K562 (cell line): ENCODE measurements around the gene MEF2D. TPM values are rescaled to one million over a fixed set of nuclear protein-coding genes. Genes with fewer than 3 reads are reported as not detected.

Source experiments
- ATAC-seq: fragments of 200-7000 bp; cut with Tn5 transposase; 3 replicates; pipeline ENCODE4 v1.9.1; 2020; ENCODE audit warnings: moderate library complexity
- BruUV-seq: library from RNA; stranded (reverse); fragments of 400-500 nt; replicated peaks from 2 replicates; lab custom pipeline; 2021; lab: Mats Ljungman, UMichigan
- CTCF ChIA-PET: fragments of 300-600 bp; formaldehyde crosslinking; extraction: SDS; loops from one replicate; lab custom pipeline; 2021; ENCODE audit warnings: low intra/inter-chr PET ratio; lab: Yijun Ruan, JAX
- POLR2A ChIA-PET: fragments of 300-600, 350-650 bp; sonication (Branson Sonifier 250); formaldehyde crosslinking; extraction: SDS; loops from one replicate; lab custom pipeline; 2021; ENCODE audit warnings: antibody characterized with exemption, inconsistent platforms; lab: Yijun Ruan, JAX
- DNase-seq, 4 experiments: peaks; one replicate each; pipeline versions ENCODE4 v3.0.0 to v3.0.0-alpha.2; 2011 to 2018; ENCODE audit warnings: low spot score in 3 of 4, mixed read lengths in 3 of 4; ENCODE audit errors: extremely low read depth in 1 of 4
- FAIRE-seq: peaks from 2 replicates; lab custom pipeline; 2011; peaks lifted over from hg19 to GRCh38; lab: Jason Lieb, UNC
- H2AFZ ChIP-seq: 2 replicates; pipeline ENCODE4 v1.6.0; 2011; ENCODE audit warnings: low read depth, low read length, control low read depth, inconsistent platforms
- H3K27ac ChIP-seq: fragments of 200-600 bp; 3 replicates; pipeline ENCODE4 v1.8.0; 2011; ENCODE audit warnings: low read depth, mild to moderate bottlenecking, control low read depth, inconsistent platforms, low read length, moderate library complexity, mixed read lengths; ENCODE audit errors: extremely low read depth
- H3K27me3 ChIP-seq, 2 experiments: fragments of 300-600 bp in 1 of 2; 2 replicates in 1 of 2; 3 replicates in 1 of 2; pipeline versions ENCODE4 v1.6.0 to v1.8.0; 2011; ENCODE audit warnings: inconsistent platforms in 2 of 2, low read length in 2 of 2, mild to moderate bottlenecking in 1 of 2, mixed read lengths in 1 of 2, moderate library complexity in 1 of 2; ENCODE audit not compliant: control insufficient read depth in 2 of 2, insufficient read depth in 2 of 2
- H3K36me3 ChIP-seq: fragments of 300-600 bp; 3 replicates; pipeline ENCODE4 v1.8.0; 2011; ENCODE audit warnings: mild to moderate bottlenecking, low read length, inconsistent platforms; ENCODE audit not compliant: control insufficient read depth, insufficient read depth
- H3K4me1 ChIP-seq, 2 experiments: fragments of 200-600 bp in 1 of 2; replicated peaks in 1 of 2; 2 replicates in 1 of 2; 3 replicates in 1 of 2; pipeline versions ENCODE4 v1.5.1 to v1.8.0; 2011; ENCODE audit warnings: inconsistent platforms in 2 of 2, low read length in 2 of 2, mild to moderate bottlenecking in 1 of 2, mixed read lengths in 1 of 2, moderate library complexity in 1 of 2; ENCODE audit not compliant: control insufficient read depth in 2 of 2, insufficient read depth in 2 of 2
- H3K4me2 ChIP-seq: 2 replicates; pipeline ENCODE4 v1.6.1; 2011; ENCODE audit warnings: low read length, control low read depth, inconsistent platforms, mixed read lengths; ENCODE audit not compliant: insufficient read depth
- H3K4me3 ChIP-seq: fragments of 200-600 bp; sonication (generic), shearing (Covaris generic); 2 replicates; pipeline ENCODE4 v1.5.1; 2016; ENCODE audit warnings: control low read depth, inconsistent platforms
- H3K79me2 ChIP-seq: fragments of 200-600 bp; 3 replicates; pipeline ENCODE4 v1.8.0; 2011; ENCODE audit warnings: low read length, inconsistent platforms; ENCODE audit not compliant: control insufficient read depth, insufficient read depth
- H3K9ac ChIP-seq, 2 experiments: 2 replicates each; pipeline versions ENCODE4 v1.6.0 to v1.6.1; 2011; ENCODE audit warnings: low read depth in 2 of 2, low read length in 2 of 2, control low read depth in 1 of 2, inconsistent platforms in 1 of 2, mild to moderate bottlenecking in 1 of 2, mixed read lengths in 1 of 2; ENCODE audit not compliant: insufficient read depth in 1 of 2
- H3K9me1 ChIP-seq: one replicate; pipeline ENCODE4 v1.6.0; 2011; ENCODE audit warnings: inconsistent platforms, mild to moderate bottlenecking, low read length, moderate library complexity; ENCODE audit not compliant: control insufficient read depth, insufficient read depth
- H3K9me3 ChIP-seq: replicated peaks from 2 replicates; pipeline ENCODE4 v1.5.1; 2011; ENCODE audit warnings: low read depth, low read length, inconsistent platforms; ENCODE audit not compliant: control insufficient read depth, insufficient read depth
- H4K20me1 ChIP-seq: replicated peaks from 2 replicates; pipeline ENCODE4 v1.6.1; 2011; ENCODE audit warnings: low read length, inconsistent platforms, mixed read lengths; ENCODE audit not compliant: control insufficient read depth, insufficient read depth
- ARID3B ChIP-seq: fragments of 250-450 bp; sonication (Bioruptor Pico); IDR thresholded peaks from 2 replicates; pipeline ENCODE4 v1.4.0; 2020; ENCODE audit warnings: borderline replicate concordance
- CBFA2T2 ChIP-seq: fragments of 450-650 bp; conservative IDR thresholded peaks from 2 replicates; pipeline ENCODE4 v1.6.1; 2017; ENCODE audit warnings: mild to moderate bottlenecking
- CBFB ChIP-seq: sonication (generic); formaldehyde crosslinking; IDR thresholded peaks from 2 replicates; pipeline ENCODE4 v1.4.0; 2020; ENCODE audit warnings: mild to moderate bottlenecking, missing genetic modification reagents
- CHD4 ChIP-seq: fragments of 200-600 bp; sonication (generic); IDR thresholded peaks from 3 replicates; pipeline ENCODE4 v1.6.1; 2012; ENCODE audit warnings: low read depth, mild to moderate bottlenecking, mixed read lengths, low read length, inconsistent platforms; ENCODE audit not compliant: insufficient read depth, insufficient replicate concordance, poor library complexity, severe bottlenecking
- DNMT1 ChIP-seq: fragments of 450-650 bp; IDR thresholded peaks from 2 replicates; pipeline ENCODE4 v1.6.1; 2016; ENCODE audit warnings: antibody characterized with exemption, mild to moderate bottlenecking
- EGR1 ChIP-seq: fragments of 450-650 bp; conservative IDR thresholded peaks from 2 replicates; pipeline ENCODE4 v1.6.1; 2017; ENCODE audit warnings: mild to moderate bottlenecking
- GABPA ChIP-seq: fragments of 200-800 bp; sonication (Bioruptor generic); conservative IDR thresholded peaks from 2 replicates; pipeline ENCODE4 v1.6.1; 2016; ENCODE audit warnings: low read depth, missing genetic modification characterization, missing compliant biosample characterization
- HOXB6 ChIP-seq: fragments of 250-450 bp; sonication (Bioruptor Pico); IDR thresholded peaks from 2 replicates; pipeline ENCODE4 v1.5.1; 2022; ENCODE audit warnings: mild to moderate bottlenecking, borderline replicate concordance
- KDM5B ChIP-seq: fragments of 200-600 bp; sonication (generic); IDR thresholded peaks from 2 replicates; pipeline ENCODE4 v1.6.1; 2012; ENCODE audit warnings: low read depth, mild to moderate bottlenecking, moderate library complexity, low read length, control low read depth, inconsistent platforms; ENCODE audit not compliant: insufficient replicate concordance
- NFRKB ChIP-seq: fragments of 450-650 bp; IDR thresholded peaks from 2 replicates; pipeline ENCODE4 v1.6.1; 2016; ENCODE audit warnings: low read depth
- PML ChIP-seq: IDR thresholded peaks from 2 replicates; pipeline ENCODE4 v1.6.1; 2012; ENCODE audit warnings: low read length, inconsistent platforms
- RB1 ChIP-seq: fragments of 450-650 bp; IDR thresholded peaks from 2 replicates; pipeline ENCODE4 v1.6.1; 2017; ENCODE audit warnings: low read depth, mild to moderate bottlenecking
- TFE3 ChIP-seq: fragments of 450-650 bp; formaldehyde crosslinking; IDR thresholded peaks from 2 replicates; pipeline ENCODE4 v1.4.0; 2020; ENCODE audit warnings: mild to moderate bottlenecking, mixed read lengths
- ZNF134 ChIP-seq: fragments of 250-450 bp; sonication (Bioruptor Pico); conservative IDR thresholded peaks from 2 replicates; pipeline ENCODE4 v1.4.0; 2020
- WGBS: fragments of 100-300 bp; shearing (Covaris generic); methylation state at CpG from one replicate; pipeline ENCODE4 v1.1.6; 2016; ENCODE audit warnings: low coverage, mixed read lengths; ENCODE audit not compliant: insufficient coverage; ENCODE audit errors: missing lambda C conversion rate; 5-methylcytosine and 5-hydroxymethylcytosine counted together
- in situ Hi-C: fragments of 300-500 bp; cut with MboI; formaldehyde crosslinking; loops from 4 replicates; pipeline ENCODE4 v1.15.0; 2018; ENCODE audit warnings: inconsistent platforms, mixed read lengths
- intact Hi-C: fragments of 100-400 bp; cut with micrococcal nuclease; formaldehyde crosslinking; loops from 2 replicates; pipeline ENCODE4 v1.14.2; 2022
- polyA plus RNA-seq, 8 experiments: library from polyadenylated mRNA; depleted of rRNA in 4 of 8; stranded (reverse) in 5 of 8; unstranded in 3 of 8; fragments of >200 nt; fragmentation: Nextera tagmentation in 2 of 8; fragmentation: Illumina TruSeq in 1 of 8; extraction: Ambion mirVana in 2 of 8; extraction: Trizol in 1 of 8; gene quantifications; 2 replicates each; pipeline versions ENCODE4 v1.2.1 to v1.2.3, GENCODE V29; 2011 to 2014; ENCODE audit warnings: inconsistent platforms in 1 of 8, missing spikeins in 1 of 8
- total RNA-seq, 7 experiments: library from RNA; depleted of rRNA in 6 of 7; stranded (reverse); fragments of >200 nt in 6 of 7; fragmentation: Illumina TruSeq in 2 of 7; extraction: Trizol in 2 of 7; gene quantifications; 2 replicates each; pipeline versions ENCODE4 v1.2.1 to v1.2.3, GENCODE V29; 2011 to 2021; ENCODE audit warnings: low replicate concordance in 1 of 7
- TF ChIP-seq, protein P1 (sequence below): sonication (generic); formaldehyde crosslinking; IDR thresholded peaks from 2 replicates; pipeline ENCODE4 v1.8.0; 2022; ENCODE audit warnings: missing genetic modification reagents, mild to moderate bottlenecking, moderate library complexity, borderline replicate concordance
- TF ChIP-seq, protein P2 (sequence below): IDR thresholded peaks from 2 replicates; pipeline ENCODE4 v1.6.1; 2011; ENCODE audit warnings: borderline replicate concordance, low read depth, mild to moderate bottlenecking, moderate library complexity, low read length; ENCODE audit not compliant: insufficient read depth, poor library complexity, severe bottlenecking

MEF2D gene
- total and polyA plus RNA-seq, 9 of the 15 experiments (the other 6 are each of a cell fraction or from before 2014, with no cell fraction given): 0.10 to 19.5 (median 2.6) TPM

DNA sequence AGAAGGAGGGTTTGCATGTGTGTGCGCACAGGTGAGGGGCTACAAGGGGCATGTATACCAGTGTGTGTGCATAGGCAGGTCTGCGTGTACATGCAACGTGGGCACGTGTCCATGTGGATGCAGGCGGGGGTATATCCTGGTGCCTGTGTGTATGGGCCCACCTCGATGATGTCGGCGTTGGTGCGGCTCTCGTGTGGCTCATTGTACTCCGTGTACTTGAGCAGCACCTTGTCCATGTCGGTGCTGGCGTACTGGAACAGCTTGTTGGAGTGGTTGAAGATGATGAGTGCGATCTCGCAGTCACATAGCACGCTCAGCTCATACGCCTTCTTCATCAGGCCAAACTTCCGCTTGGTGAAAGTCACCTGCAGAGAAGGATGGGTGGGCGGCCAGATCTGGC, 18.3 kb downstream of the MEF2D start:
- no peak overlapping the region for H2AFZ ChIP-seq
- intact Hi-C loops: loop anchor here (10.0 kb wide), 1 partner anchor 63 kb away; no protein-coding TSS in a partner anchor
- no peaks in the 10 kb centered on the region for H3K9me3 ChIP-seq
- in situ Hi-C loops: no loop called here
- H3K4me1 ChIP-seq: peaks cover 0 to 14% of the 10 kb centered on the region in 2 experiments; a peak in 2 of 5 replicates
- TF ChIP-seq PML (no peak), ARID3B (CRISPR knock-in tag) (no peak), TFE3 (CRISPR knock-in tag) (no peak), GABPA (tag) (no peak), RB1 (no peak), ZNF134 (CRISPR knock-in tag) (no peak), NFRKB (no peak), CHD4 (no peak), CBFA2T2 (no peak), KDM5B (no peak), EGR1 (no peak), HOXB6 (CRISPR knock-in tag) (no peak), DNMT1 (no peak), CBFB (CRISPR knock-in tag) (no peak)
- TF ChIP-seq, protein P1, sequence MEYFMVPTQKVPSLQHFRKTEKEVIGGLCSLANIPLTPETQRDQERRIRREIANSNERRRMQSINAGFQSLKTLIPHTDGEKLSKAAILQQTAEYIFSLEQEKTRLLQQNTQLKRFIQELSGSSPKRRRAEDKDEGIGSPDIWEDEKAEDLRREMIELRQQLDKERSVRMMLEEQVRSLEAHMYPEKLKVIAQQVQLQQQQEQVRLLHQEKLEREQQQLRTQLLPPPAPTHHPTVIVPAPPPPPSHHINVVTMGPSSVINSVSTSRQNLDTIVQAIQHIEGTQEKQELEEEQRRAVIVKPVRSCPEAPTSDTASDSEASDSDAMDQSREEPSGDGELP (CRISPR knock-in tag): no peak
- TF ChIP-seq, protein P2, sequence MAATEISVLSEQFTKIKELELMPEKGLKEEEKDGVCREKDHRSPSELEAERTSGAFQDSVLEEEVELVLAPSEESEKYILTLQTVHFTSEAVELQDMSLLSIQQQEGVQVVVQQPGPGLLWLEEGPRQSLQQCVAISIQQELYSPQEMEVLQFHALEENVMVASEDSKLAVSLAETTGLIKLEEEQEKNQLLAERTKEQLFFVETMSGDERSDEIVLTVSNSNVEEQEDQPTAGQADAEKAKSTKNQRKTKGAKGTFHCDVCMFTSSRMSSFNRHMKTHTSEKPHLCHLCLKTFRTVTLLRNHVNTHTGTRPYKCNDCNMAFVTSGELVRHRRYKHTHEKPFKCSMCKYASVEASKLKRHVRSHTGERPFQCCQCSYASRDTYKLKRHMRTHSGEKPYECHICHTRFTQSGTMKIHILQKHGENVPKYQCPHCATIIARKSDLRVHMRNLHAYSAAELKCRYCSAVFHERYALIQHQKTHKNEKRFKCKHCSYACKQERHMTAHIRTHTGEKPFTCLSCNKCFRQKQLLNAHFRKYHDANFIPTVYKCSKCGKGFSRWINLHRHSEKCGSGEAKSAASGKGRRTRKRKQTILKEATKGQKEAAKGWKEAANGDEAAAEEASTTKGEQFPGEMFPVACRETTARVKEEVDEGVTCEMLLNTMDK: no peak
- TF ChIP-seq, all 486 proteins: peak for 0
- Histone ChIP-seq H3K9ac (peak overlapping the region in 1 of 2 experiments; percentile 36; a peak in 1 of 4 replicates), H4K20me1 (peaks cover 12% of the 10 kb centered on the region), H3K9me1 (no peaks in the 10 kb centered on the region), H3K36me3 (peaks cover 55% of the 10 kb centered on the region), H3K27me3 (no peaks in the 10 kb centered on the region), H3K4me3 (no peak overlapping the region), H3K4me2 (no peak overlapping the region), H3K27ac (no peak overlapping the region), H3K79me2 (peaks cover 9% of the 10 kb centered on the region; the same call in 1 of the 3 replicates)
- BruUV-seq: no TSS peak
- FAIRE-seq: no peak
- CTCF ChIA-PET: no interaction called here
- DNase-seq: no peak
- no peak for ATAC-seq
- 91% methylated on average over 18 of the region's 19 CpGs for WGBS
- POLR2A ChIA-PET: interaction anchor here (0.5 to 1.9 kb wide), 4 partner anchors 9 to 180 kb away, joined by 3 to 7 read pairs (median 4); no protein-coding TSS in a partner anchor
